A549 (cell line): ENCODE results near the gene OR51A7.

Experiments
- CBX8 ChIP-seq: fragments of 200-600 bp; sonication (generic); IDR thresholded peaks from 2 replicates; pipeline ENCODE4 v1.6.1; 2016
- CHD2 ChIP-seq: fragments of 150-350 bp; IDR thresholded peaks from 2 replicates; pipeline ENCODE4 v1.6.1; 2014; ENCODE audit warnings: low read length; ENCODE audit not compliant: partially characterized antibody
- CTCF ChIP-seq: fragments of >200 bp; sonication (Bioruptor Twin); formaldehyde crosslinking; IDR thresholded peaks from 3 replicates; pipeline ENCODE4 v1.5.1; 2016
- EHMT2 ChIP-seq: fragments of 200-600 bp; sonication (generic); IDR thresholded peaks from 2 replicates; pipeline ENCODE4 v1.6.1; 2016; ENCODE audit warnings: antibody characterized with exemption, low read depth, mild to moderate bottlenecking, moderate library complexity
- EP300 ChIP-seq, 2 experiments: fragments of >200 bp; sonication (Bioruptor Twin); formaldehyde crosslinking; IDR thresholded peaks; 2 replicates in 1 of 2; 3 replicates in 1 of 2; pipeline ENCODE4 v1.6.1; 2016 to 2017
- ESRRA ChIP-seq: fragments of 150-350 bp; IDR thresholded peaks from 2 replicates; pipeline ENCODE4 v1.6.1; 2014; ENCODE audit warnings: mild to moderate bottlenecking, low read length, borderline replicate concordance
- JUN ChIP-seq, 2 experiments: fragments of >200 bp; sonication (Bioruptor Twin); formaldehyde crosslinking; IDR thresholded peaks; 2 replicates in 1 of 2; 3 replicates in 1 of 2; pipeline ENCODE4 v1.6.1; 2016 to 2017
- PBX3 ChIP-seq: IDR thresholded peaks from 2 replicates; pipeline ENCODE4 v1.6.1; 2012
- PHF8 ChIP-seq: fragments of 200-600 bp; sonication (generic); IDR thresholded peaks from 2 replicates; pipeline ENCODE4 v1.6.1; 2016; ENCODE audit warnings: low read depth, mild to moderate bottlenecking, antibody characterized with exemption, moderate library complexity, borderline replicate concordance
- POLR2A ChIP-seq: IDR thresholded peaks from 2 replicates; pipeline ENCODE4 v1.6.1; 2012; ENCODE audit warnings: mild to moderate bottlenecking, low read length
- SMC3 ChIP-seq: fragments of >200 bp; sonication (Bioruptor Twin); formaldehyde crosslinking; IDR thresholded peaks from 3 replicates; pipeline ENCODE4 v1.6.1; 2018; ENCODE audit warnings: inconsistent platforms
- TFCP2L1 ChIP-seq: fragments of 250-450 bp; sonication (Bioruptor Pico); IDR thresholded peaks from 2 replicates; pipeline ENCODE4 v1.5.0; 2021; ENCODE audit warnings: mild to moderate bottlenecking
- ZSCAN20 ChIP-seq: fragments of 250-450 bp; sonication (Bioruptor Pico); IDR thresholded peaks from 2 replicates; pipeline ENCODE4 v1.8.0; 2022; ENCODE audit warnings: mild to moderate bottlenecking, moderate library complexity

DNA sequence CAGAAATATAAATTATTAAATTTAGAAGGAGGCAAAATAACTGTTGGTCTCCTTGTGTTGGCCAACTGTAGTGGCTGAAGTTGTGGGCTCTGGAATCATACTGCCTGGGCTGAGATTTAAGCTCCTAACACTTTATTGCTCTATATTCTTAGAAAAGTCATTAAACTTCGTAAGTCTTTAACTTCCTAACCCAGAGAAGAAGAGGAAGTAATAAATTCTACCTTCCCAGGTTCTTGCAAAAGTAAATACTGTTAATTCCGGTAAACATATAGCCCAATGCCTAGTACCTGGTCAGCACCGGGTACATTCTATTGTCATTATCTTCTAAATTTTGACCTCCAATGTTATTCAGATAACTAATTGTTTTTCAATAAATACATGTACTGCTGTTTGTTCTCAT is 17.4 kb upstream of the OR51A7 start:
- TF ChIP-seq CTCF (no peak), PBX3 (no peak), ESRRA (no peak), CBX8 (no peak), EP300 (IDR thresholded peaks at IDR 0.05) (no peak), ZSCAN20 (no peak), TFCP2L1 (CRISPR knock-in tag) (no peak), PHF8 (no peak), EHMT2 (no peak), CHD2 (no peak), JUN (IDR thresholded peaks at IDR 0.05) (no peak), SMC3 (no peak), POLR2A (no peak)
